Stimulated activated naive CD8-positive, alpha-beta T cell treated with anti-CD3 and anti-CD28 coated beads, Interleukin-15, Interleukin-2, amounts not matched to agents 100 ng/mL and 50 ng/mL, for 24 hours (primary cell): ENCODE measurements around the gene BCR.

Experiments used
- H3K27ac Mint-ChIP-seq: one replicate; pipeline ENCODE4 v1.8.0; 2021; ENCODE audit warnings: mild to moderate bottlenecking, mixed read lengths
- H3K27me3 Mint-ChIP-seq: one replicate; pipeline ENCODE4 v1.8.0; 2021; ENCODE audit warnings: mixed read lengths
- H3K36me3 Mint-ChIP-seq: one replicate; pipeline ENCODE4 v1.8.0; 2021; ENCODE audit warnings: low read depth, mixed read lengths
- H3K4me1 Mint-ChIP-seq: one replicate; pipeline ENCODE4 v1.8.0; 2021; ENCODE audit warnings: low read depth, mixed read lengths
- H3K4me3 Mint-ChIP-seq: one replicate; pipeline ENCODE4 v1.8.0; 2021; ENCODE audit warnings: mild to moderate bottlenecking, mixed read lengths
- H3K9me3 Mint-ChIP-seq: one replicate; pipeline ENCODE4 v1.8.0; 2021; ENCODE audit warnings: mixed read lengths

Gene BCR

DNA sequence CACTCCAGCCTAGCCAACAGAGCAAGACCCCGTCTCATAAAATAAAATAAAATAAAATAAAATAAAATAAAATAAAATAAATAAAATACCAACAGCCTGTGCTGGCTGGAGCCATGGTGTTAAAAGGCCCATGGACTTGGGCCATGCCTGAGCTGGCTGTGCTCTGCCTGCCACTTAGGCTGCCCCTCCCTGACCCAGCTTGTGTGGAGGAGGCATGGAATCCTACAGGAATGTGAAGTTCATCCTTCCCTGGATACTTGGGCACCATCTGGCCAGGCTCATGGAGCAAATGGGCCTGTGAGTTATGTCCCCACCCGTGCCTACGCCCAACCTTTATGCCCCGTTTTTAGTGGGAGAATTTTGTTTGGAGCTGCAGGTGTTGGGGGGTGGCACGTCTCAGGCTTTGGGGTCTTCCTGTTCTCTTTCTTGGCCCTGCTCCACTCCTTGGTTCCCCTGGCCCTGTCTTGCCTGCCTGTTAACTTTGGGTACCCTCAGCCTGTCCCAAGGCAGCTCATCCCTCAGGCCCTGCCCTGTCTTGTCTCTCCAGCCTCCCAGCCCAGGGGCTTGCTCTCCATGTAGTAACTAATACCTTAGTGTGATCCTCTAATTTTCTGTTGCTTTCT is 51.3 kb downstream of the BCR start:
- peak overlapping the region; percentile 49 for H3K27ac Mint-ChIP-seq
- no peaks in the 10 kb centered on the region for H3K27me3 Mint-ChIP-seq
- H3K4me1 Mint-ChIP-seq: peaks cover 55% of the 10 kb centered on the region
- no peak overlapping the region for H3K4me3 Mint-ChIP-seq
- peaks cover 9% of the 10 kb centered on the region for H3K9me3 Mint-ChIP-seq
- peaks cover 37% of the 10 kb centered on the region for H3K36me3 Mint-ChIP-seq

DNA sequence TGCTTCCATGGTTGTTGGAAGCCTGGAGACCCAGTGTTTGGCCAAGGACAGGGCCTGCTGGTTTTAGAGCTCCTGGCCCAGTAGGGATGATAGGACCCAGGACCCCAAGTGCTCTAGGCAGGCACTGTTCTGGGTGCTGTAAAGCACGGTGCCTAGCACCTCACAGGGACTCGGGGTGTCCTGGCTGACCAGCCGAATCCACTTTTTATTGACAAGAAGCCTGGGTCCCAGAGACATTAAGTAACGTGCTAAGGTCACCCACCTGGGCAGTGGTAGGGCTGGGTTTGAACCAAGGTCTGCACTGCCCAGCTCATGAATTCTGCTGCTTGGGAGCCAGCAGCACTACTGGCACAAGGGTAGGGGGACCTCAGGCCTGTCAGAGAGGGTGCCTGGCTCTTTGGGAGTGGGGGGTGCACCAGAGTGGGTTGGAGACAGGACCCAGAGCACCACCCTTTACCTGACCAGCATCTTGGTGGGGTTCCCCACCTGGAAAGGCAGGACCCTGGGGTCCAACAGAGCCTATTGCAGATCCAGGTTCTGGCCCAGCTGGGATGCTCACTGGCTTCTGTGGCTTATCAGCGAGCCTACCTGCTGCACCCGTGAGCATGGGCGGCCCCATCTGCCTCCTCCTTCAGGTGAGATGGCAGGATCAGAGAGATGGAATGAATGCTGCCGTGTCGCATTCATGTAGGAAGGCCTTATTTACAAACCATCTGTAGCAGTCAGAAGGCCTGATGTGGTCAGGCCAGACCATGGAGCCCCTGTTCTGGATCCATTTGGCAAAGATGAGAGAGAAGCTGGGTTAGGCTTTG is 52.0 kb downstream of the BCR start:
- Mint-ChIP-seq H3K9me3 (peaks cover 9% of the 10 kb centered on the region), H3K36me3 (peaks cover 35% of the 10 kb centered on the region), H3K4me1 (peaks cover 55% of the 10 kb centered on the region), H3K4me3 (no peak overlapping the region), H3K27ac (peak overlapping the region; percentile 49), H3K27me3 (no peaks in the 10 kb centered on the region)

GRCh38 chr22:23233084-23233531 is 52.8 kb downstream of the BCR start:
- Mint-ChIP-seq H3K4me3 (no peak overlapping the region), H3K27me3 (no peaks in the 10 kb centered on the region), H3K36me3 (peaks cover 36% of the 10 kb centered on the region), H3K9me3 (peaks cover 9% of the 10 kb centered on the region), H3K27ac (peak overlapping the region; percentile 73), H3K4me1 (peaks cover 55% of the 10 kb centered on the region)

DNA sequence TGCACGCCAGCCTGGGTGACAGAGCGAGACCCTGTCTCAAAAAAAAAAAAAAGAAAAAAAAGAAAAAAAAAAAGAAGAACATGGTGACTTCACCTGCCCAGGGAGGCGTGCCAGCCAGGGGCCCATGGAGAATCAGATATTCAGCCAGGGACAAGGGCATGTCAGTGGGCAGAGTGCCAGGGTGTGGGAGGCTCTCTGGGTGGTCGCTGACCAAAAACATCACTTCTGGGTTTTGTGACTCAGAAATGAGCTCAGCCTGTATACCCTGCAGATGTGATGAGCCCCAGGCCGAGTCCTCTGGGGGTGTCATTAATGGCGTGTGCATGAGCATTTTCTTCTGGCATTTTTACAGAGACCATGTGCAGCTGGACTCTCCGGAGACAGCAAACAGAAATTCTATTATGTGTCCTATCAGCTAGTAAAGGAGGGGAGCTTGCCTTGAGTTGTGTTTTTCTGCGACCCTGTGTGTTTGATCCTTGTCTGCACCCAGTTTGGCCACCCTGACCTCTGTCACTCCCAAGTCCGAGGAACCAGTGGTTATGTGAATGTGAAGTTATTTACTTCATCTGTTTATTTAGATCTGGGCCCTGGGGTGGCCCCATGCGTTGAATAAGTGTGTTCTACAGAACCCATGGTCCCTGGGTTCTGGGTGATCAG is 53.6 kb downstream of the BCR start:
- H3K4me1 Mint-ChIP-seq: peaks cover 60% of the 10 kb centered on the region
- peak overlapping the region; percentile 84 for H3K27ac Mint-ChIP-seq

GRCh38 chr22:23234409-23235161 is 54.3 kb downstream of the BCR start:
- Mint-ChIP-seq H3K4me1 (peaks cover 67% of the 10 kb centered on the region), H3K9me3 (no peaks in the 10 kb centered on the region), H3K36me3 (peaks cover 22% of the 10 kb centered on the region), H3K27ac (peak overlapping the region; percentile 84), H3K27me3 (no peaks in the 10 kb centered on the region), H3K4me3 (no peak overlapping the region)

More for the DNA sequence above, 53.6 kb downstream of the BCR start:
- Mint-ChIP-seq H3K27me3 (no peaks in the 10 kb centered on the region), H3K9me3 (peaks cover 5% of the 10 kb centered on the region), H3K36me3 (peaks cover 28% of the 10 kb centered on the region), H3K4me3 (peak overlapping the region; percentile 48)

DNA sequence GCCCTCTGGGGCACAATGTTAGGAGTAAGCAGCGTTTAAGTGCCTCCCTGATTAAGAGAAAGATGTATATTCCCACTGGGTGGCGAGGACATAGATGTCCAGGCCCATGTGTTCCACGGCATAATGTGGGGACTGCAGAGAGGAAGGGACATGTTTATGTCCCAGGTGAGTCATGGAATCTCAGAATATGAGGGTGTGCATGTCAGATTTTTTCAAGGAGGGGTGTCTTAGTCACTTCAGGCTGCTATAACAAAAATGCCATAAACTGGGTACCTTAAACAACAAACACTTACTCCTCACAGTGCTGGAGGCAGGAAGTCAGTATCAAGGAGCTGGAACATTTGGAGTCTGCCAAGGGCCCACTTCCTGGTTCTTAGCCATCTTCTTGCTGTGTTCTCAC is 55.1 kb downstream of the BCR start:
- H3K4me3 Mint-ChIP-seq: no peak overlapping the region
- peaks cover 73% of the 10 kb centered on the region for H3K4me1 Mint-ChIP-seq
- H3K36me3 Mint-ChIP-seq: peaks cover 15% of the 10 kb centered on the region
- H3K27ac Mint-ChIP-seq: peak overlapping the region; percentile 38
- H3K9me3 Mint-ChIP-seq: no peaks in the 10 kb centered on the region
- H3K27me3 Mint-ChIP-seq: no peaks in the 10 kb centered on the region

DNA sequence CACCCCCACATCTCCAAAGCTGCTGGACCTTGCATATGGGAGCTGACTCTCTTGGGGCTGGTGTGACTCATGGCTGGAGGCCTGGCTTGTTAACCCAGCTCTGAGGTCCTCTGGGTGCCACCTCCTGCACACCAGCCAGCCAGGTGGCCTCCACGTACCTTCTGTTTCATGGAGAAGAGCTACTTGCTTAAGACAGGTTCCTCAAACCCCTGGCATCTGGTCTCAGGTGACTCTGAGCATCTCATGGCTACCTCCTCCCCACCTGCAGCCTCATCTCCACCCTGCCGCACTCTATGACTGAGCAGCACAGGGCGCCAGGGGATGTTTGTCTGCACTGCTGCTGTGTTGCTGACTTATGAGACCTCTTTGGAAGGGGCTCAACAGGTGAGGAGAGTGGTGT is 55.7 kb downstream of the BCR start:
- Mint-ChIP-seq H3K4me3 (no peak overlapping the region), H3K36me3 (peaks cover 20% of the 10 kb centered on the region), H3K27me3 (no peaks in the 10 kb centered on the region), H3K27ac (no peak overlapping the region), H3K9me3 (no peaks in the 10 kb centered on the region), H3K4me1 (peaks cover 79% of the 10 kb centered on the region)

- H3K9me3 Mint-ChIP-seq: no peaks in the 10 kb centered on the region
- peaks cover 20% of the 10 kb centered on the region for H3K36me3 Mint-ChIP-seq
- H3K4me3 Mint-ChIP-seq: no peak overlapping the region
- no peaks in the 10 kb centered on the region for H3K27me3 Mint-ChIP-seq
- peaks cover 85% of the 10 kb centered on the region for H3K4me1 Mint-ChIP-seq
- H3K27ac Mint-ChIP-seq: no peak overlapping the region
Measured at GRCh38 chr22:23236440-23237184, 56.3 kb downstream of the BCR start.

DNA sequence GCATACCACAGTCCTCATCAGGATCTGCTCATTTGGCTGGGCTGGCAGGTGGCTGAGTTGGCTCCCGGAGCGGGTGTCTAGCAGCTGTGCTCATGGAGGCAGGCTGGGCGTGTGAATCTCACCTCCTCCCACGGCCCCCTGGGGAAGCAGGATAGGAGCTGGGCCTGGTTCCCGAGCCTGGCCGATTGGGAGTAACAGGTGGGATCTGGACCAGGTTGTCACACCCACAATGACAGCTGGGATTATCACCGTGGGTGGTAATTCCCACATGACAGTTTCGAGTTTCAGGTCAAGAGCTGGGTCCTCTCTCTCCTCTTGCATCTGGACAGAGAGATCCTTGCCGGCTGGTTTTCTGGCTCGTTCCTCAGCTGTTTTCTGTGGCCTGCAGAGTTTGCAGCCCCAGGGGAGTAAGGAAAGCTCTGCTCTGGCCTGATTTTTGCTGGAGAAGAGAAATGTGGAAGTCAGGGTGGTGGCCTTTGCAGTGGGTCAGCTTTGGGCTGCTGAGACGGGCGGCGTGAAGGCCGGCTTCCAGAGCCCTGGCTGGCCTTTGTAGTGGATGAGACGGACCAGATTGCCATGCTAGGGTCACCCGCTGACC is 57.0 kb downstream of the BCR start:
- peak overlapping the region; percentile 38 for H3K27ac Mint-ChIP-seq
- peaks cover 88% of the 10 kb centered on the region for H3K4me1 Mint-ChIP-seq
- H3K4me3 Mint-ChIP-seq: no peak overlapping the region
- no peaks in the 10 kb centered on the region for H3K27me3 Mint-ChIP-seq
- no peaks in the 10 kb centered on the region for H3K9me3 Mint-ChIP-seq
- peaks cover 20% of the 10 kb centered on the region for H3K36me3 Mint-ChIP-seq

GRCh38 chr22:23237841-23238240 is 57.5 kb downstream of the BCR start:
- Mint-ChIP-seq H3K27ac (peak overlapping the region; percentile 38), H3K4me3 (no peak overlapping the region), H3K27me3 (no peaks in the 10 kb centered on the region), H3K36me3 (peaks cover 20% of the 10 kb centered on the region), H3K4me1 (peaks cover 90% of the 10 kb centered on the region), H3K9me3 (no peaks in the 10 kb centered on the region)

DNA sequence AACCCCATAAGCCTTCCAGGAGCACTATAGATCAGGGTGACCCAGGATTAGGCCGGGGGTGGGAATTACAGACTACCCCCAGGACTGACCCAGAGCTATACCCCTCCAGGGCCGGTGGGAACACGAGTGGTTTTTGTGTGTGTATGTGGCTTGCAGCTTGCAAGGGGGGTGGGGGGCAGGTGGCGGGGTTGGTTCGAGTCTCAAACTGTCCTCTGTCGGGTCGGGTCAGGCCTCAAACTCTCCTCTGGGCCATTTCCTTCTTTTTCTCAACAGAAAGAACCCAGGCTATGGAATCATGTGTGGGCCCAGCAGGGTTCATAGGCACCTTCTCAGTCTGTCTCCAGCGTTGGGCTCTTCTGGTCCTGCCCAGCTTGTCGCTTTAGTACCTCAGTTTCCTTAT is 58.4 kb downstream of the BCR start:
- Mint-ChIP-seq H3K9me3 (no peaks in the 10 kb centered on the region), H3K4me1 (peaks cover 91% of the 10 kb centered on the region), H3K27me3 (no peaks in the 10 kb centered on the region), H3K27ac (peak overlapping the region; percentile 38), H3K4me3 (no peak overlapping the region), H3K36me3 (peaks cover 20% of the 10 kb centered on the region)

- Mint-ChIP-seq H3K27ac (no peak overlapping the region), H3K4me3 (no peak overlapping the region), H3K36me3 (peaks cover 14% of the 10 kb centered on the region), H3K9me3 (no peaks in the 10 kb centered on the region), H3K4me1 (peaks cover 91% of the 10 kb centered on the region), H3K27me3 (no peaks in the 10 kb centered on the region)
Measured at GRCh38 chr22:23239429-23239828, 59.1 kb downstream of the BCR start.

DNA sequence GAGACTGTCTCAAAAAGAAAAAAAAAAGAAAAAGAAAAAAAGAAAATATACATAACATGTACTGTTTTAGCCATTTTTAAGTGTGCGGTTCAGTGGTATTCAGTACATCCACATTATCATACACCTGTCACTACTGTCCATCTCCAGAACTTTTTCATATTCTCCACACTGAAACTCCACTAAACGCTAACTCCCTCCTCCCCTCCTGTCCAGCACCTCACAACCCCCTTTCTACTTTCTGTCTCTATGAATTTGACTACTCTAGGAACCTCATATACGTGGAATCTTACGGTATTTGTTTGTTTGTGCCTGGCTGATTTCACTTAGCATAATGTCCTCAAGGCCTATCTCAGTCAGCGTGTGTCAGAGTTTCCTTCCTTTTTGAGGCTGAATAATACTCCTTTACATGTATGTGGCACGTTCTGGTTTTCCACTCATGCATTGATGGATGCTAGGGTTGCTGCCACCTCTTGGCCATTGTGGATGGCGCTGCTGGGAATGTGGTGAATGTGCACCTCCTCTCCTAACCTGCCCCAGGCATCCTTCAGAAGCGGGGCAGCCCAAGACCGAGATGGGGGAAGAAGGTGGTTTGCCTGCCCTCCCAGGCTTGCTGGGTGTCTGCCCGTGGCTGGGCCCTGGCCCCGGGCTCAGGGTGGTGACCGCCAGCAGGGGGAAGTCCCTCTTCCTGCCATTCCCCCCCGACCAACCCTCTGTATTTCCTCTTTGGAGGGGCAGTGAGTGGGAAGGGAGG is 60.5 kb downstream of the BCR start:
- Mint-ChIP-seq H3K4me3 (no peak overlapping the region), H3K27me3 (no peaks in the 10 kb centered on the region), H3K9me3 (no peaks in the 10 kb centered on the region), H3K36me3 (peaks cover 14% of the 10 kb centered on the region), H3K4me1 (peaks cover 95% of the 10 kb centered on the region), H3K27ac (peak overlapping the region; percentile 95)
